Body of pancreas (tissue), 4 donors: Measurements from ENCODE around the gene RHOBTB1.

Experiments used
- CTCF ChIP-seq, 7 experiments: fragments of 450-650 bp in 4 of 7; fragments of 200-600 bp in 3 of 7; sonication (generic) in 3 of 7; IDR thresholded peaks; one replicate each; pipeline ENCODE4 v1.5.1; 2016 to 2019; ENCODE audit warnings: antibody characterized with exemption in 7 of 7
- POLR2A ChIP-seq, 3 donors: fragments of 450-650 bp; IDR thresholded peaks; one replicate each; pipeline ENCODE4 v1.6.1; 2016; ENCODE audit warnings: antibody characterized with exemption in 3 of 3, mild to moderate bottlenecking in 2 of 3

DNA sequence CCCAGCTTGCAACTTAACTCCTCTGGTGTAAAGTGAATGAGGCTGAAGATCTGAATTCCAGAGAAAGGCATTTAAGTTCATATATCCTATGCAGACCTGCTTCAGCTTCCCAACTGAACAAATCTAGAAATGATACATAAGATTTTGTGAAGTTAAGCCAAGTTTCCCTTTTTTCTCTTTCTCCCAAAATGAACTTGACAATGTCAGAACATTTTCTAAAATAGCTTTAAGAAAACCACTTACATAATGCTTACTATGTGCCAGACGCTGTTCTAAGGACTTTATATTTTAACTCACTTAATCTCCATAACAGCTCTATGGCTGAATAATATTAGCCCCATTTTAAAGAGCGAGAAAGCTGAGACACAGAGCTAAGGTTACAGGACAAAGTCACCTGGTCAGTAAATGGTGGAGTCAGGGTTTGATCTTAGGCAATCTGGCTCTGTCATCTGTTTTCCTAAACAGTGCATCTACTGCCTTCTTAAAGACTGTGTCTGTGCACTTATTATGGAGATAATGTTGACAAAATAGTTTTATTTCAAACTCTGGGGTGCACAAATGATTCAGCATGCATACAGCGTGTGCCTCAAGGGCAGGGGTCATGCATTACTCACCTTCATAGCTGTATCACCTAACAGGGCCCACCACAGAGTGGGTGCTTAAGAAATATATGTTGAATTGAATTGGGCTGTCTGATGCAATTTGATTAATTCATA is 66.8 kb downstream of the RHOBTB1 start:
- TF ChIP-seq CTCF (IDR thresholded peaks at IDR 0.05) (no peak), POLR2A (IDR thresholded peaks at IDR 0.05) (no peak)
